Stimulated activated CD8-positive, alpha-beta memory T cell treated with anti-CD3 and anti-CD28 coated beads, Interleukin-4, amount 100 ng/mL, for 4 hours (primary cell): ENCODE data around the gene NR2C1.
"Not testable (repeated sequence)": the region's sequence is repeated elsewhere in the genome, so short reads cannot be mapped to it uniquely, and the experiment has no call there.

Experiments
- DNase-seq, 2 donors: peaks; one replicate each; pipeline ENCODE4 v3.0.0-alpha.2; 2020; ENCODE audit warnings: low read depth in 2 of 2, low spot score in 1 of 2

Gene NR2C1

GRCh38 chr12:95003213-95003920 is 70.1 kb downstream of the NR2C1 start, which contains the start of gene NDUFA12:
Gene NDUFA12, minus strand, starts transcription at chr12:95003697. Its CDS starts 17 bp downstream, at chr12:95003680.
- peak; percentile 88 to 92 for DNase-seq

DNA sequence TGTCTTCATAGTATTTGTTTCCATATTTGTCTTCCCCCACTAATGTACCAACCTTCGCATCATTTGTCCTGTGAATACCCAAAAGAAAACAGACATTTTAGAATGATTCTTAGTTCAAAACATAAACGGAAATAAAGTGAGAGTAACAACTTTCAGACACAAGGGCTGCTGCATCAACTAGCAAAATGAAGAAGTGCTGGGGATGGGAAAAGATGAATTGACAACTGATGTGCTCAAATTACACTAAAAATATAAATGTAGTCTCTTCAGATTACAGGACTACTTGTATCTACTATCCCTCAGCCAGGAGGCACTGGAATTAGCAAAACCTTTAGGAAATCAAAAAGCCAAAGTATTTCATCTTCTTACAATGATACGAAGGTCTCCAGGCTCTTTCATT is 70.7 kb downstream of the NR2C1 start:
- no peak for DNase-seq

DNA sequence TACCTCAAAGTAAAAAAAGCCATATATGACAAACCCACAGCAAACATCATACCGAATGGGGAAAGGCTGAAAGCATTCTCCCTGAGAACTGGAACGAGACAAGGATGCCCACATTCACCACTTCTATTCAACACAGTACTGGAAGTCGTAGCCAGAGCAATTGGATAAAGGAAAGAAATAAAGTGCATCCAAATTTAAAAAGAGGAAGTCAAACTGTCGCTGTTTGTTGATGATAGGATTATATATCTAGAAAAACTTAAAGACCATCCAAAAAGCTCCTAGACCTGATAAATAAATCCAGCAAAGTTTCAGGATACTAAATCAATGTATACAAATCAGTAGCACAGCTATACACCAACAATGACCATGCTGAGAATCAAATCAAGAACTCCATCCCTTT is 75.1 kb downstream of the NR2C1 start:
- no peak for DNase-seq

- DNase-seq, result no peak
These were observed 75.7 kb downstream of the NR2C1 start for GRCh38 chr12:94997726-94998125.

DNA sequence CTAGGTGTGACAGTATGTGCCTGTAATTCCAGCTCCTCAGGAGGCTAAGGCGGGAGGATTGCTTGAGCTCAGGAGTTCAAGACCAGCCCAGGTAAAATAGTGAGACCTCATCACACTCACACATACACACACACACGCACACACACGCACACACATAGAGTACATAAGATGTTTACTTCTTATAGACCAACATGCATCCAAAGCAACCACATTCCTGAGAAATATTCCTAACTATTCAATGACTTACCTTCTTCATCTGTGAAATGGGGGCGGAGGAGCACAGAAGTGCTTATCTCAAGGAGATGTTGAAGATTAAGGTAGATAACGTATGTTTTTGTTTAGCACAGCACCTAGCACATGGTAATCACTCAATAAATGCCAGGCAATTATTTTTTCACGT is 76.4 kb downstream of the NR2C1 start:
- no peak for DNase-seq

- no peak for DNase-seq
These were observed 79.1 kb downstream of the NR2C1 start for GRCh38 chr12:94994312-94994711.

DNA sequence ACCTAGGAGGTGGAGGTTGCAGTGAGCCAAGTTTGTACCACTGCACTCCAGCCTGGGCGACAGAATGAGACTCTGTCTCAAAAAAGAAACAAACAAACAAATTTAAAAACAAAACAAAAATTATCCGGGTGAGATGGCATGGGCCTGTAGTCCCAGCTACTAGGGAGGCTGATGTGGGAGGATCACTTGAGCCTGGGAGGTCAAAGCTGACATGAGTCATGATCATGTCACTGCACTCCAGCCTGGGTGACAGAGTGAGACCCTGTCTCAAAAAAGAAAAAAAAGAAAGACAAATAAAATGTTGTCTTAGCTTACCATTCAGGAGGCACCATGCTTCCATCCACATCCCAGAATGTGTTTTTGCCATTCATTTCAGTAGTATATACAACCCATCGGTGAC is 79.6 kb downstream of the NR2C1 start:
- DNase-seq, result not testable (repeated sequence)

DNA sequence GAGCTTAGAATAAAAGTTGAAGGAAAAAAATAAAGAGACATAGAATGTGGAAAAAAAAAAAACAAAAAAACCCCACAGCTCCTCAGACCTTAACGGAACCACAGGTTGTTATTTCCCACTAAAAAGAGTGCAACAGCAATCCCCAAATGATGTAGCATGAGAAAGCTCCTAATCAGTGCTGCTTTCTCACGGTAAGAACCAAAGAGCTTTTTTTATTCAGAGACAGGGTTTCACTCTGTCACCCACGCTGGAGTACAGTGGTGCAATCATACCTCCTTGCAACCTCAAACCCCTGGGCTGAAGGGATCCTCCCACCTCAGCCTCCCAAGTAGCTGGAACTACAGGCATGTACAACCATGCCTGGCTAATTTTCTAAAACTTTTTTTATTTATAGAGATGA is 83.2 kb downstream of the NR2C1 start:
- no peak for DNase-seq

DNA sequence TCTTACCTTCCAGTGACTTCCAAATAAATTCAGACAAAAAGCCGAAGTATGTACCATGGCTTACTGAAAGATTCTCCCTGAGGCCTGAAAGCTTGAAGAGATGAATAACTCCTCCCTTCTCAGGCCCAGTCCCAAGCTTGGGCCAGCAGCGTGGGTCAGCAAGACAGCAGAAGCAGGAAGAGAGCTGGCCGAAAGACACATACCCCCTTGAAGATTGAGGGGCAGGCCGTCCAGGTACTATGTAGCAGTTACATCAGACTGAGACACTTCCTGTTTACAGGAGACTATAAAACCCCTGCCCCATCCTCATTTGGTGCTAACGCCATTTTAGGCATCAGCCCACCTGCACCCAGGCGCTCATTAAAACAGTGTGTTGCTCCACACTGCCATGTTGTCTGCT is 84.9 kb downstream of the NR2C1 start:
- DNase-seq, result no peak

DNA sequence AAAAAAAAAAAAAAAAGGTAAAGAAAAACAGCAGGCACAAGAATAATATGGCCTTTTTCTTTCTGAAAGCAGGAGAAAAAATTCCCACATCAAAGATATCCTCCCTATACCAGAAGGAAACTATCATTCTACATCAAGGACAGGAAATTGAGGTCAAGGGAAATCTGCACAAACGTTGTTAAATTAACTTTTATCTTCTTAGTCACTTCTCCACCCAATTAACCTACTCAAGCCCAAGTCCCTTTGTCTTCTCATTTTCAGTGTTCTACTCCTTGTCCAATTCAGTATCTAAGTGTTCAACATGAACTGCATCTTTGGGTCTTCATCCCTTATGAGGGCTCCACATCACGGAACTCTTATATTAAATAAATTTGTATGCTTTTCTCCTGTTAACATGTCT is 85.6 kb downstream of the NR2C1 start:
- DNase-seq, result no peak

GRCh38 chr12:94987076-94987669 is 86.2 kb downstream of the NR2C1 start:
- no peak for DNase-seq

GRCh38 chr12:94985099-94985498 is 88.3 kb downstream of the NR2C1 start:
- DNase-seq, result not testable (repeated sequence)

GRCh38 chr12:94983321-94983720 is 90.1 kb downstream of the NR2C1 start:
- DNase-seq, result no peak

DNA sequence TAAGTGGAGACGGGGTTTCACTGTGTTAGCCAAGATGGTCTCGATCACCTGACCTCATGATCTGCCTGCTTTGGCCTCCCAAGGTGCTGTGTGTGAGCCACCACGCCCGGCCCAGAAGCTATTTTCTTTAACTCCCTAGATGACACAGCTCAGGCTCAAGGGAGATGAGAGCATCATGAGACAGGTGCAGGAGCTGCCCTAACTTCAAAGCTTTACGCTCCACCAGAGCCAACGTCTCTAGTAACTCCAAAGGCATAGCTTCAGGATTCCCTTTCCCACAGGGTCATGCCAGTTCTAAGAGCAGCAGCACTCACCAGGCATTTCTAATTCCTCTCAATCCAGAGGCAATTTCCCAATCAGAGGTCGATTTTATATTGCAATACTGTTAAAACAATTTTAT is 91.0 kb downstream of the NR2C1 start:
- no peak for DNase-seq

- no peak for DNase-seq
These were observed 92.8 kb downstream of the NR2C1 start for GRCh38 chr12:94980577-94980976.

GRCh38 chr12:94979941-94980340 is 93.5 kb downstream of the NR2C1 start:
- DNase-seq, result no peak

GRCh38 chr12:94977766-94978468 is 95.5 kb downstream of the NR2C1 start:
- no peak for DNase-seq

GRCh38 chr12:94973221-94973620 is 100.2 kb downstream of the NR2C1 start:
- DNase-seq, result no peak

- DNase-seq, result no peak
These were observed 100.6 kb downstream of the NR2C1 start for GRCh38 chr12:94972795-94973194.

GRCh38 chr12:94971923-94972322 is 101.5 kb downstream of the NR2C1 start:
- no peak for DNase-seq

- DNase-seq, result no peak
These were observed 102.9 kb downstream of the NR2C1 start for GRCh38 chr12:94970560-94970959.
